GM19025 (cell line): Measurements from ENCODE around the gene PATL1.
"Not testable (repeated sequence)": the region's sequence is repeated elsewhere in the genome, so short reads cannot be mapped to it uniquely, and the experiment has no call there.

Source experiments
- ATAC-seq: cut with Tn5 transposase; IDR thresholded peaks from one replicate; pipeline ENCODE4 v1.9.1; 2021; ENCODE audit warnings: mild to moderate bottlenecking, low read depth, moderate library complexity; ENCODE audit not compliant: unreplicated experiment

Gene PATL1

GRCh38 chr11:59678118-59678812 lies 9.4 kb upstream of the PATL1 start:
- no peak for ATAC-seq

- no peak for ATAC-seq
Measured at GRCh38 chr11:59676205-59676604, 7.4 kb upstream of the PATL1 start.

GRCh38 chr11:59674291-59674690 lies 5.5 kb upstream of the PATL1 start:
- no peak for ATAC-seq

GRCh38 chr11:59673291-59673690 lies 4.5 kb upstream of the PATL1 start:
- no peak for ATAC-seq

GRCh38 chr11:59671471-59671870 lies 2.6 kb upstream of the PATL1 start:
- no peak for ATAC-seq

- no peak for ATAC-seq
Measured at GRCh38 chr11:59669611-59670009, 773 bp upstream of the PATL1 start.

- peak; percentile 0 for ATAC-seq
Measured at GRCh38 chr11:59668188-59668949, 468 bp downstream of the PATL1 start.

GRCh38 chr11:59667812-59668187 lies 1.0 kb downstream of the PATL1 start:
- ATAC-seq = no peak

- ATAC-seq = no peak
Measured at GRCh38 chr11:59666969-59667368, 1.9 kb downstream of the PATL1 start.

- ATAC-seq = no peak
Measured at GRCh38 chr11:59660621-59661020, 8.2 kb downstream of the PATL1 start.

- ATAC-seq = no peak
Measured at GRCh38 chr11:59659981-59660380, 8.9 kb downstream of the PATL1 start.

- no peak for ATAC-seq
Measured at GRCh38 chr11:59658036-59658435, 10.8 kb downstream of the PATL1 start.

GRCh38 chr11:59654893-59655292 lies 13.9 kb downstream of the PATL1 start:
- ATAC-seq = no peak

GRCh38 chr11:59647245-59647980 lies 21.4 kb downstream of the PATL1 start:
- no peak for ATAC-seq

- no peak for ATAC-seq
Measured at GRCh38 chr11:59644528-59644927, 24.3 kb downstream of the PATL1 start.

GRCh38 chr11:59643390-59643789 lies 25.4 kb downstream of the PATL1 start:
- ATAC-seq = no peak

- no peak for ATAC-seq
Measured at GRCh38 chr11:59641156-59641555, 27.7 kb downstream of the PATL1 start.

- ATAC-seq = no peak
Measured at GRCh38 chr11:59630493-59630892, 38.3 kb downstream of the PATL1 start.

GRCh38 chr11:59629996-59630395 lies 38.8 kb downstream of the PATL1 start:
- ATAC-seq = no peak

GRCh38 chr11:59626969-59627368 lies 41.9 kb downstream of the PATL1 start:
- ATAC-seq = not testable (repeated sequence)

GRCh38 chr11:59625703-59626102 lies 43.1 kb downstream of the PATL1 start:
- no peak for ATAC-seq
